GM08714 (cell line): ENCODE results near the gene NPAS3.

Experiments used
- H3K4me3 ChIP-seq: fragments of 200-500 bp; sonication (Bioruptor generic); 2 replicates; pipeline ENCODE4 v1.5.1; 2014; ENCODE audit warnings: mild to moderate bottlenecking, low read length, inconsistent platforms
- ZNF274 ChIP-seq: IDR thresholded peaks from 2 replicates; pipeline ENCODE4 v1.6.1; 2012; ENCODE audit warnings: mild to moderate bottlenecking, low read depth, low read length

Gene NPAS3

GRCh38 chr14:33671556-33671955 lies 732.9 kb downstream of the NPAS3 start:
- no peak for TF ChIP-seq ZNF274
- H3K4me3 ChIP-seq, result no peak overlapping the region

DNA sequence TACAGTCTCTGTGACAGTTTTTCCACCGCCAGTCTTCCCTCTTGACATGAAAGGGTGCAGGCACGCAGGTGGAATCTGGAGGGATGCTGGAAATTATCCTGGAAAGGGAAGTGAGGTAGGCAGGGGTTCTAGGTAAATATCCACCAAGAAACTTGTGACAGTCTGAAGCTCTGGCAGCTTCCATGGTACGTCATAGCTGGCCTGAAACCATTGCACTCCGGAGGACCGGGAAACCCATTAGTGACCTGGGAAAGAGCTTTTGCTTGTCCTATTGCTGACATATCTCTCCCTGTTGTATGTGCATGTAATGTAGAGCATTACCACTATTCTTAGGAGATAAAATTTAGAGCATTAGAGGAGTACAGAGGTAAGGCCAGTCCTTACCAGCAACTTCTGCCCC lies 736.2 kb downstream of the NPAS3 start:
- TF ChIP-seq ZNF274, result no peak
- no peak overlapping the region for H3K4me3 ChIP-seq

DNA sequence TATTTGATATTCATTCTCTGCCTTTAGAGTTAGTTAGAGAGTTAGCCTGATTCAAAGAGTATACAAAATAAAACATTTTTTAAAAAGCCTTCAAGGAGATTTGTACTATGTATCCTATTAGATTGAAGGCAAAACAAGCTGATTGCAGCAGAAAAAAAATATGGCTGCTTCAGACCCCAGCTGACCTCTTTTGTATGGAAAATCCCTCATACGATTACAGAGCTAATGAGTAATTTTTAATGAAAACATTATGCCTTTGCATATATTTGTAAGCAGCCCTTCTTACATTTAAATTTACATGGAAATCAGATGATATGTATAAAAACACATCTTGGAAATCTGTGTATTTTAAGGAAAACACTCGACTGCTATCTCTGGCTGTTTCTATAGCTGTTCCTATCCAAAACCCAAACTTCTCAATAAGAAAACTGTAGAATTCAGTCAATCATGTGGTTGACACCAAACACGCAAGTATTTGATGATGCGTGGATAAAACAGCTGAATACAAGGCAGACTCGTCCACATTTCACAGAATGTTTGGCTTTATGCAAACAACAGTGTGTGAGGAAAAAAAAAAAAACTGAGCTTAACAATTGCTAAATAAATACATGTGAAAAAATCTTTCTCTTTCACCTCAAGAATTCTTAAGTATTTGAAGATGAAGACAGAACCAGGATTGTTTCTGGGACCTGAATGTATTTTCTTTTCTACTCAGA lies 736.9 kb downstream of the NPAS3 start:
- no peak for TF ChIP-seq ZNF274
- H3K4me3 ChIP-seq, result no peak overlapping the region

DNA sequence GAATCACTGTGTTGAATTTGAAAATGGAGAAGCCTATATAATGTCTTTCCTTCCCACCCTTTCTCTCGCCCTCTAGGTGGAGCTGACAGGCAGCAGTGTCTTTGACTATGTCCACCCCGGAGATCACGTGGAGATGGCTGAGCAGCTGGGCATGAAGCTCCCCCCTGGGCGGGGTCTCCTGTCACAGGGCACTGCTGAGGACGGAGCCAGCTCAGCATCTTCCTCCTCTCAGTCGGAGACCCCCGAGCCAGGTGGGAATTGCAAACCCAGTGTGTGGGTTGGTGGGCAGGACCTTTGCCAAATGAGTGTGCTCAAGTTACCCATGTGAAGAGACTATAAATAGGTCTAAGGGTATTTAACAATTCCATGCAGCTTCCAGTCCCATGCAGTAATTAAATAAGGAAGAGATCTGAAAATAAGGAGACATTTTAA lies 737.5 kb downstream of the NPAS3 start:
- no peak overlapping the region for H3K4me3 ChIP-seq
- no peak for TF ChIP-seq ZNF274

DNA sequence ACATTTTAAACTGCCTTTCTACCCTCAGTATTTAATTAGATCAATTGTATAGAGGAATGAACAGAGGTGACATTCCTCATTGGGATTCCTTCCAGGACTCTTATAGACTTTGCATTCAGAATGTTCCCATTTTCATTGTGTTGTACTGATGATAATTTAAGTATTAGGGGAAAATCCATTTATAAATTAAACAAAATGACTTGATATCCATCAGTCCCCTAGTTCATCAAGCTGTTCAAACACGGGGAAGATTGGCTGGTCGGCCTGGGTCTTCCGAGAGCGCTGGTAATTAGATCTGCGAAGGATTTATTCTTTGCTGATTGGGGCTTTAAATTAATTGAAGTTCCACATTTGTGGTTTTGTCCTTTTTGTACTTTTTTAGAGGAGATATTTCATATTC lies 738.2 kb downstream of the NPAS3 start:
- no peak overlapping the region for H3K4me3 ChIP-seq
- TF ChIP-seq ZNF274, result no peak

GRCh38 chr14:33678005-33678404 lies 739.3 kb downstream of the NPAS3 start:
- H3K4me3 ChIP-seq, result no peak overlapping the region
- no peak for TF ChIP-seq ZNF274

DNA sequence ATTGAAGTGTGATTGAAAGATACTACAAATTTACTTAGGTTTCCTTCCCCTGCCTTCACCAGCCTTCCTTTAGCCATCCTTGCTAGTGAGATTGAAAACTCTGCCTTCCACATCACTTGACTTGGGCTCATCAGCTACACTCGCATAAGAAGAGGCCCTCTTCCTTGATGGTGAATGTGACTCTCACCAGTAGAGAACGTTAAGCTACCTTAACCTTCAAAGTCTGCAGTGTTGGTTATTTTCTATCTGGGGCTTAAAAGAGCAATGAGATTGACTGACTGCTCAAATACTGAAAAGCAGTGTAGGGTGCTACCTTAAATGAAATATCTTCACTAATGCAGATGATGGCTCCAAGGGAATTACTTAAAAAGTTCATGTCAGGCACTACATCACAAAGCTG lies 740.3 kb downstream of the NPAS3 start:
- H3K4me3 ChIP-seq, result no peak overlapping the region
- no peak for TF ChIP-seq ZNF274

DNA sequence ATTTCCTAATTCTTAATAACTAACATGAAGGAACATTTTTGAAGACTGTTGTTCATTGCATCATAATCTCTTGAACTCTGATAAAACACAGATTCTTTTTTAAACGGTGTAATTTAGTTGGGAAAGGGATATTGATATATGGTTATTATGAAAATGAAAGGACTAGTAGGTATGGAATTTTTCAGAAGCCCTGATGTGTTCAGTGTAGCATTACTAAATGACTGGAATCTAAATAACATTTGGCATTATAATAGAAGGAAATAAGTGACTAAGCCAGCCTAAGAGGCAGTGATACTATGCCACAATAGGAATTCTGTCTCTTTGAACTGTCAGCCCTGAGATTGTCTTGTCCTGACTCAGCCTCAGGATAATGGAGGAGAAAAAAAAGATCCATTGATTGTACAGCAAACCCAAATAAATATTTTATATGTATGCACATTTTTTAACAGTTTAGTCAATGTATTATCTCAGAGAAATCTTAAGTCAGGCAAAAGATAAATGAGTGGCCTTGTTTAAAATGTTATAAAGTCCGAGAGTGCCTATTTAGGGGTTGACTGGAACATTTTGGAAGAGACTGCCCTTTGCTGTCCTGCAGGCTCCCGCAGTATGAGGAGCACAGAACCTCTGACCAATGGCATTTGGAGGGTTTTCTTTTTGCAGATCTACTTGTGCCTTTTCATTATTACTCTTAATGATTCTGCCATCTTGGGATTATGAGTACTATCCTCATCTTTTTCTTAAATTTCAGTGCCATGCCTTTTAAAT lies 741.0 kb downstream of the NPAS3 start:
- TF ChIP-seq ZNF274, result no peak
- H3K4me3 ChIP-seq, result no peak overlapping the region

DNA sequence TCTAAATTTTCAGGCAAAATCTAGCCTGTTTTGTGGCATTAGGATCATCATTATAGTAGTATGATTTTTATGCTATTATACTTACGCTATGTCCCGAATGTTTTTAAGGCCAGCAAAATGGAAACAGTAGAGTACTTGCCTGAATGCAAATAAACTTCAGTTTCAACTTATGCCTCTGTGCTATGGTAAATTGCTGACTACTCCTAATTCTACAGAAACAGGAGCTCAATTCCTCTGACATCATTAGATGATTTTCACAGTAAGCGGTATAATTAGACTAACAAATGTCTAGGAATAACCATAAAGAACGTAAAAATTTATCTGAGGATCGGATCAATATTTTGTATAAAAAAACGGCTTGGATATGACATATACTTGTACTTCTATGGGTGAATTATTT lies 742.2 kb downstream of the NPAS3 start:
- TF ChIP-seq ZNF274, result no peak

GRCh38 chr14:33682760-33683159 lies 744.1 kb downstream of the NPAS3 start:
- H3K4me3 ChIP-seq, result no peak overlapping the region
- no peak for TF ChIP-seq ZNF274

More for the DNA sequence above, 742.2 kb downstream of the NPAS3 start:
- H3K4me3 ChIP-seq, result no peak overlapping the region

- H3K4me3 ChIP-seq, result no peak overlapping the region
- TF ChIP-seq ZNF274, result no peak
Observed at GRCh38 chr14:33685026-33685425, 746.3 kb downstream of the NPAS3 start.

DNA sequence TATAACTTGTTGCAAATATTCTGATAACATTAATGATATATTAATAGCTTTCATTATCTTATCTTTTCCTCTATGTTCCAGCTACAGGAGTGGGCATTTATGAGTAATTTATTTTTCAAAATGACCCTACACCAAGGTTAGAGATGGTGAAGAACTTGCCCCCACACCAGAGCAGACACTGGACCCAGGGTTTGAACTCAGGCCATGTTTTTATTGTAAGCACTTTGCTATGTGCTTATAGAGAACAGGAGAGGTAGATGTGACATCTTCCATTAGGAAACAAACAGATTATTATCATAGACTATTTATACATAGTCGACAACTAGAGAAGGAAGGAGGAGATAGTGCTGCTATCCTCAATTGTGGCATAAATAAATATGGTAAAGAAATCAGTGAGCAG lies 747.0 kb downstream of the NPAS3 start:
- no peak for TF ChIP-seq ZNF274
- no peak overlapping the region for H3K4me3 ChIP-seq

DNA sequence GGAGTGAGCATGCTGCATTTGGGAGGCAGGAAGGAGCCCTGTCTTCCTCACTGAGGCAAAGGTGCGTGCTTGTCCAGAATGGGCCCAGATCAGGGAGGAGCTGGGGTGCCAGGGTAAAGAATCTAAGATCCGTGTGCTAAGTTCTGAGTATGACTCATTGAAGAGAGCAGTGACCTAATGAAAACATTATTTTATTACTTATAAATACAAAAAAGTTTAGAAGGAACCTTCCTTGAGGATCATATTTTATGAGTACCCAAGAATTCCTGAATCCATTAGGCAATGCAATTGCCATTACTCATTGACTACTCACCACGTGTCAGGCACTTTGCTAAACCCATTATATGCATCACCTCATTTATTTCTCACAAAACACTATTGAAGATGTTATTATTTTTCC lies 747.5 kb downstream of the NPAS3 start:
- H3K4me3 ChIP-seq, result no peak overlapping the region

GRCh38 chr14:33686856-33687255 lies 748.2 kb downstream of the NPAS3 start:
- H3K4me3 ChIP-seq, result no peak overlapping the region
- TF ChIP-seq ZNF274, result no peak

More for the DNA sequence above, 747.5 kb downstream of the NPAS3 start:
- no peak for TF ChIP-seq ZNF274

GRCh38 chr14:33689680-33690079 lies 751.0 kb downstream of the NPAS3 start:
- TF ChIP-seq ZNF274, result no peak
- no peak overlapping the region for H3K4me3 ChIP-seq
